ENCODE data around the gene FHIT. TPM values are rescaled to one million over a fixed set of nuclear protein-coding genes. Genes with fewer than 3 reads are reported as not detected.

The FHIT gene
- total RNA-seq, 1 experiment from 2014 or later: 7.8 TPM

GRCh38 chr3:60176614-60177013 is 1074.6 kb downstream of the FHIT start:
- in situ Hi-C loops (cut with HindIII; ENCODE audit: low sequenced_read_pairs): no loop called here
- no peak for DNase-seq (ENCODE audit: low spot score)

- DNase-seq (ENCODE audit: low spot score): no peak
- in situ Hi-C loops (cut with HindIII; ENCODE audit: low sequenced_read_pairs): no loop called here
Measured at GRCh38 chr3:60175680-60176079, 1075.6 kb downstream of the FHIT start.

- in situ Hi-C loops (cut with HindIII; ENCODE audit: low sequenced_read_pairs): no loop called here
- no peak for DNase-seq (ENCODE audit: low spot score)
Measured at GRCh38 chr3:60169755-60170154, 1081.5 kb downstream of the FHIT start.

- in situ Hi-C loops (cut with HindIII; ENCODE audit: low sequenced_read_pairs): no loop called here
- no peak for DNase-seq (ENCODE audit: low spot score)
Measured at GRCh38 chr3:60167186-60167585, 1084.1 kb downstream of the FHIT start.

GRCh38 chr3:60160822-60161748 is 1090.2 kb downstream of the FHIT start:
- peak; percentile 70 for DNase-seq (ENCODE audit: low spot score)
- in situ Hi-C loops (cut with HindIII; ENCODE audit: low sequenced_read_pairs): no loop called here

GRCh38 chr3:60160111-60160821 is 1091.0 kb downstream of the FHIT start:
- DNase-seq (ENCODE audit: low spot score): no peak
- in situ Hi-C loops (cut with HindIII; ENCODE audit: low sequenced_read_pairs): no loop called here

GRCh38 chr3:60158035-60158434 is 1093.2 kb downstream of the FHIT start:
- in situ Hi-C loops (cut with HindIII; ENCODE audit: low sequenced_read_pairs): no loop called here
- DNase-seq (ENCODE audit: low spot score): no peak

GRCh38 chr3:60154011-60154410 is 1097.2 kb downstream of the FHIT start:
- in situ Hi-C loops (cut with HindIII; ENCODE audit: low sequenced_read_pairs): no loop called here

GRCh38 chr3:60153221-60153999 is 1097.8 kb downstream of the FHIT start:
- in situ Hi-C loops (cut with HindIII; ENCODE audit: low sequenced_read_pairs): no loop called here
- DNase-seq (ENCODE audit: low spot score): no peak

More at GRCh38 chr3:60154011-60154410, 1097.2 kb downstream of the FHIT start:
- no peak for DNase-seq (ENCODE audit: low spot score)

- in situ Hi-C loops (cut with HindIII; ENCODE audit: low sequenced_read_pairs): no loop called here
- no peak for DNase-seq (ENCODE audit: low spot score)
Measured at GRCh38 chr3:60149501-60149900, 1101.8 kb downstream of the FHIT start.

GRCh38 chr3:60147249-60147950 is 1103.9 kb downstream of the FHIT start:
- no peak for DNase-seq (ENCODE audit: low spot score)
- in situ Hi-C loops (cut with HindIII; ENCODE audit: low sequenced_read_pairs): no loop called here

GRCh38 chr3:60146121-60146520 is 1105.1 kb downstream of the FHIT start:
- in situ Hi-C loops (cut with HindIII; ENCODE audit: low sequenced_read_pairs): no loop called here

GRCh38 chr3:60144071-60144470 is 1107.2 kb downstream of the FHIT start:
- in situ Hi-C loops (cut with HindIII; ENCODE audit: low sequenced_read_pairs): no loop called here

More at GRCh38 chr3:60146121-60146520, 1105.1 kb downstream of the FHIT start:
- DNase-seq (ENCODE audit: low spot score): no peak

GRCh38 chr3:60142009-60142408 is 1109.2 kb downstream of the FHIT start:
- in situ Hi-C loops (cut with HindIII; ENCODE audit: low sequenced_read_pairs): no loop called here
- DNase-seq (ENCODE audit: low spot score): no peak

More at GRCh38 chr3:60144071-60144470, 1107.2 kb downstream of the FHIT start:
- no peak for DNase-seq (ENCODE audit: low spot score)

GRCh38 chr3:60140160-60140559 is 1111.1 kb downstream of the FHIT start:
- in situ Hi-C loops (cut with HindIII; ENCODE audit: low sequenced_read_pairs): no loop called here
- no peak for DNase-seq (ENCODE audit: low spot score)

GRCh38 chr3:60136601-60137000 is 1114.7 kb downstream of the FHIT start:
- no peak for DNase-seq (ENCODE audit: low spot score)
- in situ Hi-C loops (cut with HindIII; ENCODE audit: low sequenced_read_pairs): no loop called here

- in situ Hi-C loops (cut with HindIII; ENCODE audit: low sequenced_read_pairs): no loop called here
Measured at GRCh38 chr3:60135474-60135873, 1115.8 kb downstream of the FHIT start.

GRCh38 chr3:60133269-60134162 is 1117.7 kb downstream of the FHIT start:
- in situ Hi-C loops (cut with HindIII; ENCODE audit: low sequenced_read_pairs): no loop called here

More at GRCh38 chr3:60135474-60135873, 1115.8 kb downstream of the FHIT start:
- no peak for DNase-seq (ENCODE audit: low spot score)

More at GRCh38 chr3:60133269-60134162, 1117.7 kb downstream of the FHIT start:
- no peak for DNase-seq (ENCODE audit: low spot score)
